Upper lobe of right lung (tissue), 1 donor: ENCODE measurements around the gene IFNK. TPM values are rescaled to one million over a fixed set of nuclear protein-coding genes. Genes with fewer than 3 reads are reported as not detected.

ENCODE experiments used
- ATAC-seq: fragments of 200-7000 bp; cut with Tn5 transposase; one replicate; pipeline ENCODE4 v1.9.1; 2020; ENCODE audit warnings: mild to moderate bottlenecking, moderate library complexity
- DNase-seq: peaks from one replicate; pipeline ENCODE4 v3.0.0-alpha.2; 2020
- H3K27ac ChIP-seq: fragments of 200-600 bp; one replicate; pipeline ENCODE4 v1.8.0; 2022
- H3K27me3 ChIP-seq: fragments of 200-600 bp; one replicate; pipeline ENCODE4 v1.8.0; 2022; ENCODE audit warnings: mild to moderate bottlenecking
- H3K36me3 ChIP-seq: fragments of 200-600 bp; one replicate; pipeline ENCODE4 v1.8.0; 2022
- H3K4me1 ChIP-seq: fragments of 200-600 bp; one replicate; pipeline ENCODE4 v1.8.0; 2022
- H3K4me3 ChIP-seq: fragments of 200-600 bp; one replicate; pipeline ENCODE4 v1.8.0; 2022; ENCODE audit warnings: mild to moderate bottlenecking
- H3K9me3 ChIP-seq: fragments of 200-600 bp; one replicate; pipeline ENCODE4 v1.8.0; 2022
- intact Hi-C: fragments of 100-400 bp; cut with DNase I; formaldehyde crosslinking; loops from one replicate; pipeline ENCODE4 v1.11.0; 2022
- total RNA-seq: library from RNA; stranded (reverse); fragmentation: NEBNext Ultra II Directional; extraction: Animal tissue kit (Norgen Biotek cat#: 25700); gene quantifications from one replicate; pipeline ENCODE4 v1.2.1, GENCODE V29; 2021
- TF ChIP-seq, protein P1 (sequence below): fragments of 200-600 bp; IDR thresholded peaks from one replicate; pipeline ENCODE4 v1.8.0; 2022; ENCODE audit warnings: antibody characterized with exemption
- donor health status: DM: no; HTN: yes; CAD: no; lungs with severe emphysema.

Gene IFNK
- total RNA-seq, 1 donor from 2014 or later, result not detected

DNA sequence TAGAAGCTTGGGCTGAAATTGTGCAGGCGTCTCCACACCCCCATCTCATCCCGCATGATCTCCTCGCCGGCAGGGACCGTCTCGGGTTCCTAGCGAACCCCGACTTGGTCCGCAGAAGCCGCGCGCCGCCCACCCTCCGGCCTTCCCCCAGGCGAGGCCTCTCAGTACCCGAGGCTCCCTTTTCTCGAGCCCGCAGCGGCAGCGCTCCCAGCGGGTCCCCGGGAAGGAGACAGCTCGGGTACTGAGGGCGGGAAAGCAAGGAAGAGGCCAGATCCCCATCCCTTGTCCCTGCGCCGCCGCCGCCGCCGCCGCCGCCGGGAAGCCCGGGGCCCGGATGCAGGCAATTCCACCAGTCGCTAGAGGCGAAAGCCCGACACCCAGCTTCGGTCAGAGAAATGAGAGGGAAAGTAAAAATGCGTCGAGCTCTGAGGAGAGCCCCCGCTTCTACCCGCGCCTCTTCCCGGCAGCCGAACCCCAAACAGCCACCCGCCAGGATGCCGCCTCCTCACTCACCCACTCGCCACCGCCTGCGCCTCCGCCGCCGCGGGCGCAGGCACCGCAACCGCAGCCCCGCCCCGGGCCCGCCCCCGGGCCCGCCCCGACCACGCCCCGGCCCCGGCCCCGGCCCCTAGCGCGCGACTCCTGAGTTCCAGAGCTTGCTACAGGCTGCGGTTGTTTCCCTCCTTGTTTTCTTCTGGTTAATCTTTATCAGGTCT lies 49.0 kb downstream of the IFNK start, which contains the start of gene C9orf72:
C9orf72 (minus strand) TSS at position 564 of the 716 bp plus-strand sequence. CDS start 6,361 bp downstream, outside the sequence.
- Histone ChIP-seq H3K27me3 (no peaks in the 10 kb centered on the region), H3K4me3 (peak within 1 kb of the TSS; percentile 86), H3K4me1 (peaks cover 15% of the 10 kb centered on the region), H3K36me3 (no peaks in the 10 kb centered on the region), H3K9me3 (no peaks in the 10 kb centered on the region), H3K27ac (peak within 1 kb of the TSS; percentile 99)
- TF ChIP-seq, protein P1, sequence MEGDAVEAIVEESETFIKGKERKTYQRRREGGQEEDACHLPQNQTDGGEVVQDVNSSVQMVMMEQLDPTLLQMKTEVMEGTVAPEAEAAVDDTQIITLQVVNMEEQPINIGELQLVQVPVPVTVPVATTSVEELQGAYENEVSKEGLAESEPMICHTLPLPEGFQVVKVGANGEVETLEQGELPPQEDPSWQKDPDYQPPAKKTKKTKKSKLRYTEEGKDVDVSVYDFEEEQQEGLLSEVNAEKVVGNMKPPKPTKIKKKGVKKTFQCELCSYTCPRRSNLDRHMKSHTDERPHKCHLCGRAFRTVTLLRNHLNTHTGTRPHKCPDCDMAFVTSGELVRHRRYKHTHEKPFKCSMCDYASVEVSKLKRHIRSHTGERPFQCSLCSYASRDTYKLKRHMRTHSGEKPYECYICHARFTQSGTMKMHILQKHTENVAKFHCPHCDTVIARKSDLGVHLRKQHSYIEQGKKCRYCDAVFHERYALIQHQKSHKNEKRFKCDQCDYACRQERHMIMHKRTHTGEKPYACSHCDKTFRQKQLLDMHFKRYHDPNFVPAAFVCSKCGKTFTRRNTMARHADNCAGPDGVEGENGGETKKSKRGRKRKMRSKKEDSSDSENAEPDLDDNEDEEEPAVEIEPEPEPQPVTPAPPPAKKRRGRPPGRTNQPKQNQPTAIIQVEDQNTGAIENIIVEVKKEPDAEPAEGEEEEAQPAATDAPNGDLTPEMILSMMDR, result no peak
- intact Hi-C loops, result no loop called here
- peak; percentile 94 for DNase-seq
- ATAC-seq, result peak; percentile 94

DNA sequence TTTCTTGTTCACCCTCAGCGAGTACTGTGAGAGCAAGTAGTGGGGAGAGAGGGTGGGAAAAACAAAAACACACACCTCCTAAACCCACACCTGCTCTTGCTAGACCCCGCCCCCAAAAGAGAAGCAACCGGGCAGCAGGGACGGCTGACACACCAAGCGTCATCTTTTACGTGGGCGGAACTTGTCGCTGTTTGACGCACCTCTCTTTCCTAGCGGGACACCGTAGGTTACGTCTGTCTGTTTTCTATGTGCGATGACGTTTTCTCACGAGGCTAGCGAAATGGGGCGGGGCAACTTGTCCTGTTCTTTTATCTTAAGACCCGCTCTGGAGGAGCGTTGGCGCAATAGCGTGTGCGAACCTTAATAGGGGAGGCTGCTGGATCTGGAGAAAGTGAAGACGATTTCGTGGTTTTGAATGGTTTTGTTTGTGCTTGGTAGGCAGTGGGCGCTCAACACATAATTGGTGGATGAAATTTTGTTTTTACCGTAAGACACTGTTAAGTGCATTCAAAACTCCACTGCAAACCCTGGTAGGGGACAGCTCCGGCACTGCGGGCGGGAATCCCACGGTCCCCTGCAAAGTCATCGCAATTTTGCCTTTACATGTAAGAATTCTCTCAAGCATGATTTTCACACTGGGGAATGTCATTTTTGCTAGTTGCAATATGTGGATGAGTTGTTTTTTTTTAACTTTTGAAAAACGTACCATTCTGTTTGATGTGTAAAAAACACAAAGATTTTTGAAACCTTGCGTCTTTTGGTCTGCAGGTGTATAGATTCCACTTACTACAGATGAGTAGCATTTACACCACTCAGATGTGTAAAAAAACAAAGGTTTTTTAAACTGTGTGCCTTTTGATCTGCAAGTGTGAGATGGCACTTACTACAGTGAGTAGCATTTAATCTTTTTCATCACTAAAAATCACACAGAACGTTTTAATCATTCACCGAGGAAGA lies 49.8 kb downstream of the IFNK start:
- no peaks in the 10 kb centered on the region for H3K27me3 ChIP-seq
- H3K27ac ChIP-seq, result peak overlapping the region; percentile 99
- peaks cover 15% of the 10 kb centered on the region for H3K4me1 ChIP-seq
- TF ChIP-seq, protein P1, result no peak
- peak; percentile 95 for DNase-seq
- intact Hi-C loops, result no loop called here
- H3K9me3 ChIP-seq, result no peaks in the 10 kb centered on the region
- no peaks in the 10 kb centered on the region for H3K36me3 ChIP-seq
- peak; percentile 90 for ATAC-seq
- peak overlapping the region; percentile 86 for H3K4me3 ChIP-seq

Other genes with a start within 250 kb of the IFNK start
- not detected for gene EQTN, start 227.1 kb upstream of the IFNK start, total RNA-seq
- gene MOB3B, start 5.5 kb downstream of the IFNK start, total RNA-seq, result 17.8 TPM
- 16.8 TPM for gene C9orf72, start 49.2 kb downstream of the IFNK start, total RNA-seq